Measurements from ENCODE around the gene IGSF3.

The IGSF3 gene

DNA sequence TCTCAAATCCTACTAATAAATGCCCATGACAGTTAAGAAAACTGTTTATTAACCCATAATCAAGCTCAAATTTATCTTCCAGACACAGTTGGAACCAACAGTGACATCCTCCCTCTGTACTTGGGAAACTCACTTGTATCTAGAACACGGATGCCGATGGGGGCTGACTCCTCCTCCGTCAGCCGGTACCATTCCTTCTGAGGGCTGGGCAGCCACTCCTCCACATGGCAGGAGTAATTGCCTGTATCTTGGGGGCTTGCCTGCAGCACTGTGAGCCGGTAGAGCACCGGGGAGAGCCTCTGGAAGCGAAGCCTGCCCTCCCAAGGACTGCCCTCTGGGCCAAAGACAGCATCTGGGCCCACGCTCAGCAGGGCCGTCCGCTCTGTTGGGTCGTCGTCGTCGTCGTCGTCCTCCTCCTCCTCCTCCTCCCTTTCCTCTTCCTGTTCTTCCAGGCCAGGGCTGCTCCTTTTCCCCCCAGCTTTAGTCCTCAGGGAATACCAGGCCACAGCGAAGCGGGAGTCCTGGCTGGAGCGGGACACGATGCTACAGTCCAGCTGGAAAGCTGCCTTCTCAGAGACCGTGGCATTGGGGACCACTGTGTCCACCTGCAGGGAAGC, 88.2 kb downstream of the IGSF3 start:
- DNase-seq (ENCODE audit: extremely low read depth, low read depth) = no peak
- no peak for TF ChIP-seq CTCF (IDR thresholded peaks at IDR 0.05; ENCODE audit: low read depth, low read length)

DNA sequence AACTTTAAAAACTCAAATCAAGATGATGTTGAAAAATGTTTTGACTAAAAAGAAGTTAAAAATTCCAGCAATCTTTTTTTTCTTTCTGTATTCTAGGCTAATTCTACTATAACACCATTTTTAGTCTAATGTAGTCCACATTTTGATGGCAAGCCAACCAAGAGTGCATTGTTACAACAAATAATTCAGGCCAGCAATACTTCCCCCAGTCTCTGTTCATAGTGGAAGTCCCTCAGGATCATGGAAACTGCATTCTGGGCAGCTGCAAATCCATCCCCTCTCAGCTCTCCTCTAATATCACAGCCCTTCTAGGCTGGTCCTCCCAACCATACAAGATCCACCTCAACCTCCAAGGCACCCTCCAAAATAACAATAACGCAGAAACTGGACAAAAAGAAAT, 89.0 kb downstream of the IGSF3 start:
- no peak for DNase-seq (ENCODE audit: extremely low read depth, low read depth)
- no peak for TF ChIP-seq CTCF (IDR thresholded peaks at IDR 0.05; ENCODE audit: low read depth, low read length)

- no peak for DNase-seq (ENCODE audit: extremely low read depth, low read depth)
- no peak for TF ChIP-seq CTCF (IDR thresholded peaks at IDR 0.05; ENCODE audit: low read depth, low read length)
Measured at GRCh38 chr1:116577759-116578314, 89.7 kb downstream of the IGSF3 start.

GRCh38 chr1:116574581-116575291, 92.8 kb downstream of the IGSF3 start:
- DNase-seq (ENCODE audit: extremely low read depth, low read depth) = peak; percentile 23
- peak; percentile 89 for TF ChIP-seq CTCF (IDR thresholded peaks at IDR 0.05; ENCODE audit: low read depth, low read length)

GRCh38 chr1:116573431-116574095, 94.0 kb downstream of the IGSF3 start:
- DNase-seq (ENCODE audit: extremely low read depth, low read depth) = no peak
- no peak; the same call in 1 of the 2 replicates for TF ChIP-seq CTCF (IDR thresholded peaks at IDR 0.05; ENCODE audit: low read depth, low read length)

GRCh38 chr1:116572771-116573430, 94.6 kb downstream of the IGSF3 start:
- DNase-seq (ENCODE audit: extremely low read depth, low read depth) = no peak
- no peak for TF ChIP-seq CTCF (IDR thresholded peaks at IDR 0.05; ENCODE audit: low read depth, low read length)

All from AG09319 (cell line).